Stimulated activated CD8-positive, alpha-beta memory T cell treated with anti-CD3 and anti-CD28 coated beads, Interleukin-15, amount 100 ng/mL, for 24 hours (primary cell): ENCODE measurements around the gene SLC7A8.

Experiments used
- DNase-seq: peaks from one replicate; pipeline ENCODE4 v3.0.0-alpha.2; 2020; ENCODE audit warnings: low read depth

The SLC7A8 gene

DNA sequence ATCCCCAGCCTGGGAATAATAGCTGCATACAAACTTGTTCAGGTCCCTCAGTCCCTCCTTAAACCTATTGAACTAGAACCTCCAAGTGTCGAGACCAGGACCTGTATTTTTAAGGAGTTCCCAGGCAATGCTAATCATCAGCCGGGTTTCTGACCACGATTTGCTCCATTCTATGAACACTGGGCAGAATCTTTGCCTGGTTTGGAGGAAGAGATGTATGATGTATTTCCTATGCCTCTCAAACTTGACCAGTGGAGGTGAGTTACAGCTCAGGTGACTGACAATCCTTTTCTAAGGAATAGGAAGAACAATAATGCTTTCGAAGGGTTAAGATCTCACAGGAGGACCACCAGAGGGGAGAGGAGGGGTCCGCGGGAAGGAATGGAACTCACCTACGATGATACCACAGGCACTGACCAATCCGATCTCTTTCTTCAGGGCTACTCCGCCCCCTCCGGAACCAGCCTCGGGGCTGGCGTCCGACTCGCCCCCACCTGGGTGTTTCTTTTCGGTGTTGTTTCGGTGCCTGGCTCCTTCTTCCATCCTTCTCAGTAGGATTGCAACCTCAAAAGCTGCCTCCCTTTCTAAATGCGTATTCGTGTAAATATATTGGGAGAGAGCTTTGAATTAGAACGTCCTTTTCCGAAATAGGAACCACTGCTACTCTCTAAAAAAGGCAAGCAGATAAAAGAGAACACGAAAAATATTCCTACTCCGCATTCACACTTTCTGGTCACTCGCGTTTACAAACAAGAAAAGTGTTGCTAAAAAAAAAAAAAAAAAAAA lies 895 bp downstream of the SLC7A8 start:
- no peak for DNase-seq

DNA sequence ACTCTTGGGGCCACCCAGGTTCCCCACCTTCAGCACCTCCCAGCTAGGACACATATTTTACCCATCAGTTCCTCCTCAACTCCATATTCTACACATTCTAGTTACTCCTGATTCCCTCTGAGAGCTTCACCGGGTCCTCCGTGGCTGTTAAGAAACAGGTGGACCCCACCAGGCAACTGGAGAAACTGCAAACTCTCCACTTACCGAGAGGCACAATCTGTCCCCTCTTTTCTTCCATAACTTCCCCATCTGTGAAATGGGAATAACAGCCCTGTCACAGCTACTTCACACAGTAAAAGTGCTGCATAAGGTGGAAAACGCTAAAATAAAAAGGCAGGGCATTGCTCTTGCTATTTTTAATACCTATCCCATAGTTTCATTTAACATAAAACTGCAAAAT lies 1.5 kb downstream of the SLC7A8 start:
- DNase-seq = no peak

DNA sequence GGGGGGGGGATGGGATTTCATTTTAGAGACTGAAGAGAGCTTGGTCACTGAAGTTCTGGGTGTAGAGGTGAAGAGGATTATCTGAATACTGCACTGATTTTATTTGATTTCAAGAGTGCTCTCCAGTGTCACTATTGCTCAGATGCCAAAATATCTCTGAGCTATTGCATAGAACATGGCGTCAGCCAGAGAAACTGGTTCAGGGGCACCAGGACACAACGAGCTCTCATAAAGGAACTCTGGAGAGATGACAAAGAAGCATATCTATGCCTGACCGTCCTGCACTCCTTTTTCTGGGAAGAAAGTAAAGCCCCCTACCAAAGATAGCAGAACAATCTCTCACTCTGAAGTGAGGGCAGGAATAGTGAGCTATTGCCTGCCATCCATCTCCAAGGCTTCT lies 2.0 kb downstream of the SLC7A8 start:
- no peak for DNase-seq

DNA sequence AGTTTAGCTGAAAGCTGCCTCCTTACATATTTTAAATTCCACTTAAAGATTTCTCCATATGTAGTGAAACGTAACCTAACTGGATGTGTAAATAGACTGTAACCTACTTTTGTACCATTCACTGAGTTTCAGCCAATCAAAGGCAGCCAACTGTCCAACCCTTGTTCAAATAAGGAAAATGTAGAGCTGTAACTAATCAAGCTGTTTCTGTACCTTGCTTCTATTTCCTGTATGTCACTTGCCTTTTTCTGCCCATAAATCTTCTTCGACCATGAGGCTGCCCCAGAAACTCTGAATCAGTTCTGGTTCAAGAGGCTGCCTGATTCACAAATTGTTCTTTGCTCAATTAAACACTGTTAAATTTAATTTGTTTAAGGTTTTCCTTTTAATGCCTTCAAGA lies 6.3 kb downstream of the SLC7A8 start:
- no peak for DNase-seq

DNA sequence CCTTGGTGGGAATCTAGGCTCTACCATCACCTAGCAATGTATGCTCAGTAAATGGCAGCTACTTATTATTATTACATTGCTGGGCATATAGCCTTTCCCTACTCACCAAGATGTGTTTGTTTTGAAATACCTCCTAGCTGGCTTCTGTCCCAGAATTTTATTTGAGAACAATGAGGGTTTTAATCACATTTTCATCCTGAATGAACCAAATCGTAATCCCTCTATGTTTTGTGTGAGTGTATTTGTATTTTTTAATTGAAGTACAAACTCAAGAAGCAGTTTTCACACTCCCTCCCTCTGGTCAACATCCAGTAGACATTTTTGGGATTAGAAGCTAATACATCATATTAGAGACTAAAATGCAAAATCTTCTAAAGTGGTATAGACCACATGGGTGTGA lies 7.6 kb downstream of the SLC7A8 start:
- DNase-seq = no peak

DNA sequence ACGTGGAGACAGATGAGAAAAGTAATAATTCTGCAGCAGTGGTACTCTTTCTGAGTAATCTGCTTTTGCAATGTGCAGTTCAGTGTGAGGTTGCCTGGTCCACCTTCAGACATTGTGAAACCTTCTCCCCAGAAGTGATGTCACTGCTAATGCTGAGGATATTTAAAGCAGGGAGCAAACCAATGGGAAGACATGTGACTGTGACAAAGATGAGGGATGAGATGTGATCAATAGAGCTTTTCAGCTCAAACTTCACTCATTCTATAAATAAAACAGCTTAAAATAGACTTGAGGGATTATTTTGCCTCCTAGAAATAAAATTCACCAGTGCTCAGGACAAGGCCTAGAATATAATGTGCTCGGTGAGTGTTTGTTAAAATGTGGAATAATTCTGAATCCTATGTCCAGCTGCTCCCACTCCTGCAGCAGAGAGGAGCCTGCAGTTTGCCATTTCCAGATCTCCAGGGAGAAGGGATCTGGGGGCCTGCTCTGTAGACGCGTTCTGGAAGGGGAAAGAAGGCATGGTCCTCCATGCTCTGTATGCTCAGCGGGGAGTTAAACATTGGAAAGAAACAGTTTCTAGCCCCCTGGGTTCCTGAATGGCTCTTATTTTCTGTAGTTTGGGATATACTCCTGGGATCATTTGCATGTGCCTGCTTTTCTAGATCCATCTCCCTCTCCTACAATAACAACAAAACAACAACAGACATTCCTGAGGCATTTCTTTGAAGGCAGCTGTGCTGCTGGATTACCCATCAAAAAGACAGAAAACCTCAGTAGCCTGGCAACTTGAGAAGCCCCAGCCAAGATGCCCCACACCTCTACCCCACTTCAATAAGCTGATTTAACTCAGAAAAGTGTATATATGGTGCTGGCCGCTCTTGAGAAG lies 8.9 kb downstream of the SLC7A8 start:
- DNase-seq = no peak

DNA sequence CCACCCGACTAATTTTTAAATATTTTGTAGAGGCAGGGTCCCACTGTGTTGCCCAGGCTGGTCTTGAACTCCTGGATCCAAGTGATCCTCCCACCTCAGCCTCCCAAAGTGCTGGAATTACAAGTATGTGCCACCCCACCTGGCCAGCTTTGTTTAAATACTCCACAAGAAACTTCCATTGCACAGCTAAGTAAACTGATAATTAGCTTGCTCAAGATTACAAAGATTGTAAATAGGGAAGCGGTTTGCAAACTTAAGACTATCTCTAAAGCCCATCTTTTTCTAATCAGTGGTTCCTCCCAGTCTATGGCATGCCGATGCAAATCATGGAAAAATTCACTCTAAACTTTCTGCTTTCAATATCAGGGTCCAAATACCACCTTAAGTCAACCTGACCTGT lies 9.7 kb downstream of the SLC7A8 start:
- no peak for DNase-seq

DNA sequence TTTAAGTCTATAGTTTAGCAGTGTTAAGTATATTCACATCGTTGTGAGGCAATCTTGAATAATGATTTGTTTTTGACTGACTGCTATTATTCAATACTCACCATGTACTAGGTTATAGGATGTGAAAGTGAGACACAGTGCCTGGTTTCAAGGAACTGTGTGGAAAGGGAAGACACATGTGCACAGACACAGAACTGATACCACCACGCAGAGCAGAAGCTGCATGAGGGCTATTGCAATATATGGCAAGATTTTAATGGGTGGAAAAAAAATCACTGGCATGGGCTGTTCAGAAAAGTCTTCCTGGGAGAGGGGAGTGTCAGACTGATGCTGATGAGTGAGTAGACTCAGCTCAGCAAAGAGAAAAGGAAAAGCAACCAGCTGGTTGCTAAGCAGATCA lies 10.4 kb downstream of the SLC7A8 start:
- DNase-seq = no peak

DNA sequence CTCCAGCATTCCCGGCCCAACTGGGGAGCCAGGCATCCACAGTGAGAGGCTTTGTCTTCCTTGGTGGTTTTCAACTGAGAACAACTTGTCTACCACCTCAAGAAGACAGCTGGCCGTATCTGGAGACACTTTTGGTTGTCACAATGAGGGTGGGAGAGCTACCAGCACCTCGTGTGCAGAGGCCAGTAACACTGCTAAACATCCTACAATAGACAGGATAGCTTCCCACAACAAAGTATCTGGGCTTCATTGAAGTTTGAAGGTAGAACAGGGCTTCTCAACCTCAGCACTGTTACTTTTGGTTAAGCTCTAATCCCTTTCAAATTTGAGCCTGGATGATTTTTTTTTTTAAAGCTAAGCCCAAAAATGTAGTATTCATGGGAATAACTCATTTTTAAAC lies 10.9 kb downstream of the SLC7A8 start:
- no peak for DNase-seq

DNA sequence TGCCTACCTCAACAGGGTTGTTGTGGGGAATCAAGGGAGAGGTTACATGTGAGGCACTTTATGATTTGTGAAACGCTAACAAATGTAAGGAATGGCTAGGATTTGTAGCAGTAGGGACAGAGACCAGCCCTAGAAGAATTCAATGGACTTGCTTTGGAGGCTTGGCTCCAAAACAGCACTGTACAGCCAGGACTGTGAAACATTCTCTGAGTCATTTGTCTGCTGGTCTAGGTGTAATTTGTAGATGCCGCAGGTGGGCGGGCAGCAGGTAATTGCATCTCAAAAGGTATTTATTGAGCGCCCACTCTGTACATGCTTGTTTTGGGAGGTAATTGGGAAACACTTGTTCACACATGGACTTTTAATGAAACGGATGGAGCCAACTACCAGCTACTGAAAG lies 11.4 kb downstream of the SLC7A8 start:
- DNase-seq = no peak

DNA sequence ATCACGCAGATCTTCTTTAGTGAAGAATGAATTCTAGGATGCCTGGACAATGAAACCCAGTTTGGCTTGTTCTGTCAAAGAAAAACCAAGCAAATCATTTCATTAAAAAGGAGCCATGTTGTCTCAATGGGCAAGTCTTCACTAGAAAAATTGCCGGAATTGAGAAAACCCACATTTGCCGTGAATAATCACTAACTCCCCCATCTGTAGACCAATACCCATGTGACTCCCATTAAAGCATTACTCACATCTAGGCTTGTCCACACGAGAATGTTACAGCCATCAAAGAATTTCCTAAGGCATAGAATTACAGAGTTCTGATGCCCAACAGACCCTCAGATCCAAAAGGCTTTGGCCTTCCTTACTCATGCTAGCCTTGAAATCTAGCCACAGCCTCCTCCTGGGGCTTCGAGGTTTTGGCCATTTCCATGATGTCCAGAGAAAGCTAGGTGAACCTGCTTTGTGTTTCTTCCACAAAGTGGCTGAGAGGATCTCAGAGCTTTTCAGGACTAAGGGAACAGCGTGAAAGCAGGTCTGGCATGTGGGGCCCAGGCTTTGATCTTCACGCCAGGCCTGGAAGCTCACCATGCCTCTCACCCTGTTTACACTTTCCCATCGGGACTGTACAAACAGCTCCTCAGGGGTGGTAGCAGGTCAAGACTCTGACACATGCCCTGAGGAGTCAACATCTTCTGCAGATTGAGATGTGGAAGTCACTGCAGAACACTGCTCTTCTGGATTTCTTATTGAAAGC lies 12.1 kb downstream of the SLC7A8 start:
- no peak for DNase-seq

DNA sequence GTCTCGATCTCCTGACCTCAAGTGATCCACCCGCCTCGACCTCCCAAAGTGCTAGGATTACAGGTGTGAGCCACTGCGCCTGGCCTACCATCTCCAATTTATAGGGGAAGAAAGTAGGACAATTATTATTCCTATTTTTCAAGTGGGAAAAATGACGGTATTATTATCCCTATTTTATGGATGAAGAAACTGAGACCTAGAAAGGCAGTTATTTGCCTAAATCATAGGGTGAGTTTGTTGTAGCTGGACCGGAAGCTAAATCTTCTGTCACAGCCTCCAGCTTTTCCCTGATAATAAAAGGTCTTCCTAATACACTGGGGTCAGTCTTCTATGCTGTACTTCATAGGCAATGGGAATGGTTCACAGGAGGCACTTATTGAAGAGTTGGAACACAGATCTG lies 13.8 kb downstream of the SLC7A8 start:
- no peak for DNase-seq

DNA sequence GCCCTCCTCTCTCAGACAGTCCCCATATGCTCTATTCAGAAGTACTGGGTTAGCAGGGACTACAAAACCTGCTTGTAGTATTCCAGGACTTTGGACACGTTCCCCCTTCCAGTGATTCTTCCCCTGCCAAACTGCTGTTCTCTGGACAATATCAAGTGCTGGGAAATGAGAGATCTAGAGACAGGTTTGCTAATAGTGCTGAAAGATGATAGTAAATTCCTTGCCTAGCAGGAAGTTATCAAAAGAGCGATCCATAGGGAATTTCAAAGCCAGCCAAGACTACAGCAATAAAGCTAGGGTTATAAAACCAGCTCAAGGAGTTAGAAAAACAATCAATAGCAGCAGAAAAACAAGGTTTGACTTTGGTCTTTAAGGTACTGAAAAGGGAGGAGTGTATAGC lies 15.2 kb downstream of the SLC7A8 start:
- DNase-seq = no peak

DNA sequence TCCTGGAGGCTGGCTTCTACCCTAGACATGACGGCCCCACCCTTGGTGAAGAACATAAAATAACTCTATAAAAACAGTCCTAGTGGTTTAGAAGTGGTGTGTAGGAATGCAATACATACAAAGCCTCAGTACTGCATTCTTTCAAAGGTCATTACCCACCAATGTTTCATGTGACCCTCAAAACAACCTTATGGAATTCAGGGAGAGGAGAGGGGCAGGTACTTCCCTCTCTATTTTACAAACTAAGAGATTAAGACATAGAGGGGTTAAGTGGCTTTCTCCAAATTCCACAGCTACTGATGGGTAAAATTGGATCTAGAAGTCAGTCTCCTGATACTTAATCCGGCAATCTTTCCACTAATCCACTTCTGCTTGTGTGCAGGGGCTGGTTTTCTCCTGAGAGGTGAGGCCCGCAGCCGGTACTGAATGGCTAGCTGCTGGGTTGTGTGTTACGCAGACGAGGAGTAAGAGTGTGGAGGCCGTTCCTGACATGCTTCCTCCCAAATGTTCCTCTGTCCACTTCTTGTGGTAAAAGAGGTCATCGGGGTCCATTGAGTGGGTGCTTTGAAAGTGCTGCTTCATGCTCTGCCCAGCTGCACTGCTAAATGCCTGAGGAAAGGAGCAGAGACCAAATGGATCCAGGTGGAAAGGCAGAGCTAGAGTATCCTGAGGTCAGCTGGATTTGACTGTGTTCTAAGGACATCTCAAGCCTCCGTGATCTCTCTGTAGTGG lies 16.2 kb downstream of the SLC7A8 start:
- no peak for DNase-seq

DNA sequence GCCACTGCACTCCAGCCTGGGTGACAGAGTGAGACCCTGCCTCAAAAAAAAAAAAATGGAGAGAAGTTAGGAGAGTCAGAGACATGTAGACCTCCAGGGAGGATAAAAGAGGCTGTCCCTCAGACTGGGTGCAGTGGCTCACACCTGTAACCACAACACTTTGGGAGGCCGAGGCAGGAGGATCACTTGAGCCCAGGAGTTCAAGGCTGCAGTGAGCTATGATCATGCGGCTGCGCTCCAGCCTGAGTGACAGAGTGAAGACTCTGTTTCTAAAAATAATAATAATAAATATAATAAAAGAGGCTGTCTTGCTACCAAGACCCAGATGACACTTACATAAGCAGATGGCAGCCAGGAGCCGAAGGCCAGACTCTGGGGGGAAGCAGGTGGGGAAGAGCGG lies 18.5 kb downstream of the SLC7A8 start:
- DNase-seq = no peak

DNA sequence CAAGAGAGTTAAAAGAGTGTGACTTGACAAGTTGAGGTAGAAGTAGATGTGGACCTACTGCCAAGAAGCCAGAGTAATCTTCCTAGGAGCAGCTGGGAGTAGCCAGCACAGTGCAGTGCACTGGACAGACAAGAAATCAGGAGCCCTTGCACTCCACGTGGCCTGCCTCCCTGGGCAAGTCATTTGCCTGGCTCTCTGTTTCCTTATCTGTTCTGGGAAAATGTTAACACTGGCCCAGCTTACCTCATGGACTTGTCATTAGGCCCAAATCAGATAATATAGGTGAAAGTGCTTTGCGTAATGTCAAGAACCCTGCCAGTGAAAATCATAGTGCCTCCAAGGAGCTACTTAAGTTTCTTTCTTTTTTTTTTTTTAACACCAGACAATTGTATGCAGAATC lies 19.2 kb downstream of the SLC7A8 start:
- no peak for DNase-seq

DNA sequence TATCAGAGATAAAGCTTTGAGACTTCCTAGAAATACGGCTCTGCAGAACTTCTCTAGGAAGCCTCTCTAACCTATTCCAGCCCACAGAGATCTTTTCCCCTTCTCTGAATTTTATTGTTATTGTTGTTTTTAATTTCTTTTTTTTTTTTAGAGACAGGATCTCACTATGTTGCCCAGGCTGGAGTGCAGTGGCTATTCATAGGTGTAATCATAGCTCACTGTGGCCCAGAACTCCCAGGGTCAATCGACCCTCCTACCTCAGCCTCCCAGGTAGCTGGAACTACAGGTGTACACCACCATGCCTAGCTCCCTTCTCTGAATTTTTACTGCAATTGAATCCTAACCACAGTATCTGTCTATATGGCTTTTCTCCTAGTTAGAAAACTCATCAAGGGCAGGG lies 19.6 kb downstream of the SLC7A8 start:
- no peak for DNase-seq

DNA sequence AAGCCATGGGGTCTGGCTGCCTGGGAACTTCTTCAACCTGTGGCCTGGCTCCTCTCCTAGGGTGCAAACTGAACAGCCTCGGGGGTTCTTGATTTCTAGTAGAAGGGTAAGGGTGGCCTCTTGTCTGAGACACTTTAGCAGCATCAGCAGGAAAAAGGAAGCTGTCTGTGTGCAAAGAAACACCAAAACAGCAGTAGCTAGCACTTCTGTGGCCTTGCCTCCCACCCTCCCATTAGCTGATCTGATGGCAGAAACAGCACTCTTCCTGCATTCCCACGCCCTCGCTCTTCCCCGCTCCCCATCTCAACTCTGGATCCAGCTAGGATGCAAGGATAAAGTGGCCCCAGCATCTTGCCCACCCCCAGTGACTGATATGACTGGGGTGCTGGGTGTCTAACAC lies 20.7 kb downstream of the SLC7A8 start:
- DNase-seq = no peak

DNA sequence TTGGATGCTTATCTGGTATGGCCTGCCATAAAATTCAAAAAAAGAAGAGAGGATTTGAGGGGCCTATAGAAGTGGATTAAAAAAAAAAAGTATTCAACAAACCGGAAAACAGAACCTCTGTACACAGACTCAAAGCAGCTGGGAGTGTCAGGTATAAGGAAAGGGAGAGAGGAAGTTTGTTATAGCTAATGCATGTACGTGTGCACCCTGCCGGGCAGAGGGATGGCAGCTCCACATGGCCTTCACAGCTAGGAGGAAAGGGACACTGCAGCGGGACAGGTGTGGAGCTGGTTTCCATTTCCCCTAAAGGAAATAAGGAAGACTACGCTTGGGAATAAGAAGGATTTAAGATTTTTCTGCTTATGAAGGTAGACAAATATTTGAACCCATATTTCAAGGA lies 21.5 kb downstream of the SLC7A8 start:
- no peak for DNase-seq

DNA sequence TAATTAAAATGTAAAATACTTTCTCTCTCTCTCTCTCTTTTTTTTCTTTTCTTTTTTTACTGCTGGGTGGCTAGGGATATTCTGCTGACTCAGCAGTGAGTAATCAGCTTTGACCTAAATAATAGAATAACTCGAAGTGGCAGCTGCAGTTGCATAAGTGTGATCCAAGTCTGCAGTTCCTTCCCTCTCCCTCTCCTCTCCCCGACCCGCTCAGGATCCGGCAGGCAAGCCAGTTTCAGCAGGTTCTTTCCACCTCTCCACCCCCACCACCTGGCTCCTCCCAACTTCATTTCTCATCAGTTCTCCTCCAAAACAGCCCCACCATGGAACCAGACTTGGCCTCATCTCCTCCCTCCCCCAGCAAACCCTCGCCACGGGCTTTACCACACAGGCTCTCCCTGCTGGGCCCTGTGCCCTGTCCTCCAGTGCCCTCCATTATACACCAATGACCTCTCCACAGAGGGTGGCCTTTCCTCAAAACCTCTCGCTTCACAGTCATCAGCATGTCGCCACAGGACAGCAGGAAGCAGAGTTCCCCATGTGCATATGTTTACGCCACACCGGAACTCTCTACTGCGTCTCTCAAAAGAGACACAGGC lies 22.4 kb downstream of the SLC7A8 start:
- DNase-seq = no peak

DNA sequence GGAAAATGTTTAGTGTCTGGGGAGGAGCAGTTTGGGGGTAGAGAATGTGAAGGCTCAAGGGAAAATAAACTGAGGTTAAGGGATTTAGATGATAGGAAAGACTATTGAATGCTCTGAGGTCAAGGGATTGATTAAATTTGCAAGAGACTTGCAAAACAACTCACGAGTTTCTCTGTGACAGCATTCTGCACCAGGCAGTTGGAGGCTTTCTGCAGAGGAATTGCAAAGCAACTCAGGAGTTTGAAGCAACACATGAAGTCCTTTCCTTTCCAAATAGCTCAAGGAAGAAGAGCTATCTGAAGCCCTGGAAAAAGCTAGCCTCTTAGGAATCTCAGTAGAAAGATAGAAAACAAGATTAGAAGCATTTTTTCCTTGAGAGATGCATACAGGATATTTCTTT lies 23.9 kb downstream of the SLC7A8 start:
- no peak for DNase-seq

DNA sequence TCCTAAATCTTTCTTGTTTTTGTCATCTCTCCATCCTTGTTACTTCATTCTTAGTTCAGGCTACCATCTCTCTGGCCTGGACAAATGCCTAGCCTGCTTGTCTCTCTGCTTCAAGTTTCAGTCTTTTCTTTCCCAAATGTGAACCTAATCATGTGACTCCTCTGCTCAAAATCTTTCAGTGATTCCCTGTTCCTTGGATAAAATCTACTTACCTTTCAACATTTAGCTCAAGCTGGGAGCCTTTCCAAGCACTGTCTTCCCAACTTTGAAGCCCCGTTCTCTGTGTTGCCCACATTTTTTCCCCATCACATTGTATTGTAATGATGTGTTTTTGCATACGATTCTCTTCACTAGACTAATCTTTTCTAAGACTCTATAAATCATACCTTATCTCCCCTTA lies 24.7 kb downstream of the SLC7A8 start:
- no peak for DNase-seq
